ENCODE measurements around the gene AADACL4.

GRCh38 chr1:12607263-12607662 is 36.6 kb upstream of the AADACL4 start:
- TF ChIP-seq POLR2AphosphoS5 (IDR thresholded peaks at IDR 0.05) (no peak), CTCF (IDR thresholded peaks at IDR 0.05) (no peak)

All from transverse colon (tissue), 4 donors.